K562 (cell line): ENCODE results near the gene ASB11. TPM values are rescaled to one million over a fixed set of nuclear protein-coding genes. Genes with fewer than 3 reads are reported as not detected.

ENCODE experiments used
- ATAC-seq: fragments of 200-7000 bp; cut with Tn5 transposase; 3 replicates; pipeline ENCODE4 v1.9.1; 2020; ENCODE audit warnings: moderate library complexity
- BruUV-seq: library from RNA; stranded (reverse); fragments of 400-500 nt; replicated peaks from 2 replicates; lab custom pipeline; 2021; lab: Mats Ljungman, UMichigan
- CTCF ChIA-PET: fragments of 300-600 bp; formaldehyde crosslinking; extraction: SDS; loops from one replicate; lab custom pipeline; 2021; ENCODE audit warnings: low intra/inter-chr PET ratio; lab: Yijun Ruan, JAX
- POLR2A ChIA-PET: fragments of 300-600, 350-650 bp; sonication (Branson Sonifier 250); formaldehyde crosslinking; extraction: SDS; loops from one replicate; lab custom pipeline; 2021; ENCODE audit warnings: antibody characterized with exemption, inconsistent platforms; lab: Yijun Ruan, JAX
- DNase-seq, 4 experiments: peaks; one replicate each; pipeline versions ENCODE4 v3.0.0 to v3.0.0-alpha.2; 2011 to 2018; ENCODE audit warnings: low spot score in 3 of 4, mixed read lengths in 3 of 4; ENCODE audit errors: extremely low read depth in 1 of 4
- FAIRE-seq: peaks from 2 replicates; lab custom pipeline; 2011; peaks lifted over from hg19 to GRCh38; lab: Jason Lieb, UNC
- H2AFZ ChIP-seq: 2 replicates; pipeline ENCODE4 v1.6.0; 2011; ENCODE audit warnings: low read depth, low read length, control low read depth, inconsistent platforms
- H3K27ac ChIP-seq: fragments of 200-600 bp; 3 replicates; pipeline ENCODE4 v1.8.0; 2011; ENCODE audit warnings: low read depth, mild to moderate bottlenecking, control low read depth, inconsistent platforms, low read length, moderate library complexity, mixed read lengths; ENCODE audit errors: extremely low read depth
- H3K27me3 ChIP-seq, 2 experiments: fragments of 300-600 bp in 1 of 2; 2 replicates in 1 of 2; 3 replicates in 1 of 2; pipeline versions ENCODE4 v1.6.0 to v1.8.0; 2011; ENCODE audit warnings: inconsistent platforms in 2 of 2, low read length in 2 of 2, mild to moderate bottlenecking in 1 of 2, mixed read lengths in 1 of 2, moderate library complexity in 1 of 2; ENCODE audit not compliant: control insufficient read depth in 2 of 2, insufficient read depth in 2 of 2
- H3K36me3 ChIP-seq: fragments of 300-600 bp; 3 replicates; pipeline ENCODE4 v1.8.0; 2011; ENCODE audit warnings: mild to moderate bottlenecking, low read length, inconsistent platforms; ENCODE audit not compliant: control insufficient read depth, insufficient read depth
- H3K4me1 ChIP-seq, 2 experiments: fragments of 200-600 bp in 1 of 2; replicated peaks in 1 of 2; 2 replicates in 1 of 2; 3 replicates in 1 of 2; pipeline versions ENCODE4 v1.5.1 to v1.8.0; 2011; ENCODE audit warnings: inconsistent platforms in 2 of 2, low read length in 2 of 2, mild to moderate bottlenecking in 1 of 2, mixed read lengths in 1 of 2, moderate library complexity in 1 of 2; ENCODE audit not compliant: control insufficient read depth in 2 of 2, insufficient read depth in 2 of 2
- H3K4me2 ChIP-seq: 2 replicates; pipeline ENCODE4 v1.6.1; 2011; ENCODE audit warnings: low read length, control low read depth, inconsistent platforms, mixed read lengths; ENCODE audit not compliant: insufficient read depth
- H3K4me3 ChIP-seq: fragments of 200-600 bp; sonication (generic), shearing (Covaris generic); 2 replicates; pipeline ENCODE4 v1.5.1; 2016; ENCODE audit warnings: control low read depth, inconsistent platforms
- H3K79me2 ChIP-seq: fragments of 200-600 bp; 3 replicates; pipeline ENCODE4 v1.8.0; 2011; ENCODE audit warnings: low read length, inconsistent platforms; ENCODE audit not compliant: control insufficient read depth, insufficient read depth
- H3K9ac ChIP-seq, 2 experiments: 2 replicates each; pipeline versions ENCODE4 v1.6.0 to v1.6.1; 2011; ENCODE audit warnings: low read depth in 2 of 2, low read length in 2 of 2, control low read depth in 1 of 2, inconsistent platforms in 1 of 2, mild to moderate bottlenecking in 1 of 2, mixed read lengths in 1 of 2; ENCODE audit not compliant: insufficient read depth in 1 of 2
- H3K9me1 ChIP-seq: one replicate; pipeline ENCODE4 v1.6.0; 2011; ENCODE audit warnings: inconsistent platforms, mild to moderate bottlenecking, low read length, moderate library complexity; ENCODE audit not compliant: control insufficient read depth, insufficient read depth
- H3K9me3 ChIP-seq: replicated peaks from 2 replicates; pipeline ENCODE4 v1.5.1; 2011; ENCODE audit warnings: low read depth, low read length, inconsistent platforms; ENCODE audit not compliant: control insufficient read depth, insufficient read depth
- H4K20me1 ChIP-seq: replicated peaks from 2 replicates; pipeline ENCODE4 v1.6.1; 2011; ENCODE audit warnings: low read length, inconsistent platforms, mixed read lengths; ENCODE audit not compliant: control insufficient read depth, insufficient read depth
- DLX4 ChIP-seq: fragments of 250-450 bp; sonication (Bioruptor Pico); IDR thresholded peaks from 2 replicates; pipeline ENCODE4 v1.6.1; 2021; ENCODE audit warnings: mild to moderate bottlenecking
- HDAC1 ChIP-seq, 2 experiments: fragments of 450-650 bp; IDR thresholded peaks; 2 replicates each; pipeline ENCODE4 v1.6.1; 2016 to 2017; ENCODE audit warnings: inconsistent platforms in 1 of 2, mild to moderate bottlenecking in 1 of 2, moderate library complexity in 1 of 2
- PKNOX1 ChIP-seq: fragments of 450-650 bp; IDR thresholded peaks from 2 replicates; pipeline ENCODE4 v1.6.1; 2016
- ZFPM2 ChIP-seq: fragments of 250-450 bp; sonication (Bioruptor Pico); IDR thresholded peaks from 2 replicates; pipeline ENCODE4 v1.5.1; 2022; ENCODE audit warnings: mild to moderate bottlenecking
- ZNF134 ChIP-seq: fragments of 250-450 bp; sonication (Bioruptor Pico); conservative IDR thresholded peaks from 2 replicates; pipeline ENCODE4 v1.4.0; 2020
- ZNF239 ChIP-seq: fragments of 250-450 bp; sonication (Bioruptor Pico); IDR thresholded peaks from 2 replicates; pipeline ENCODE4 v1.4.0; 2020; ENCODE audit warnings: mild to moderate bottlenecking
- ZNF280A ChIP-seq: fragments of 450-650 bp; IDR thresholded peaks from 2 replicates; pipeline ENCODE4 v1.6.1; 2018; ENCODE audit warnings: mild to moderate bottlenecking, low read depth; ENCODE audit not compliant: partially characterized antibody
- ZNF592 ChIP-seq: fragments of 450-650 bp; IDR thresholded peaks from 2 replicates; pipeline ENCODE4 v1.6.1; 2017; ENCODE audit warnings: antibody characterized with exemption, mild to moderate bottlenecking
- WGBS: fragments of 100-300 bp; shearing (Covaris generic); methylation state at CpG from one replicate; pipeline ENCODE4 v1.1.6; 2016; ENCODE audit warnings: low coverage, mixed read lengths; ENCODE audit not compliant: insufficient coverage; ENCODE audit errors: missing lambda C conversion rate; 5-methylcytosine and 5-hydroxymethylcytosine counted together
- in situ Hi-C: fragments of 300-500 bp; cut with MboI; formaldehyde crosslinking; loops from 4 replicates; pipeline ENCODE4 v1.15.0; 2018; ENCODE audit warnings: inconsistent platforms, mixed read lengths
- intact Hi-C: fragments of 100-400 bp; cut with micrococcal nuclease; formaldehyde crosslinking; loops from 2 replicates; pipeline ENCODE4 v1.14.2; 2022
- polyA plus RNA-seq, 8 experiments: library from polyadenylated mRNA; depleted of rRNA in 4 of 8; stranded (reverse) in 5 of 8; unstranded in 3 of 8; fragments of >200 nt; fragmentation: Nextera tagmentation in 2 of 8; fragmentation: Illumina TruSeq in 1 of 8; extraction: Ambion mirVana in 2 of 8; extraction: Trizol in 1 of 8; gene quantifications; 2 replicates each; pipeline versions ENCODE4 v1.2.1 to v1.2.3, GENCODE V29; 2011 to 2014; ENCODE audit warnings: inconsistent platforms in 1 of 8, missing spikeins in 1 of 8
- total RNA-seq, 7 experiments: library from RNA; depleted of rRNA in 6 of 7; stranded (reverse); fragments of >200 nt in 6 of 7; fragmentation: Illumina TruSeq in 2 of 7; extraction: Trizol in 2 of 7; gene quantifications; 2 replicates each; pipeline versions ENCODE4 v1.2.1 to v1.2.3, GENCODE V29; 2011 to 2021; ENCODE audit warnings: low replicate concordance in 1 of 7

Gene ASB11
- total and polyA plus RNA-seq, 9 of the 15 experiments (the other 6 are each of a cell fraction or from before 2014, with no cell fraction given) = not detected

GRCh38 chrX:15271757-15272156 lies 43.7 kb downstream of the ASB11 start:
- no peak for FAIRE-seq

More at GRCh38 chrX:15271757-15272156, 43.7 kb downstream of the ASB11 start:
- H3K36me3 ChIP-seq = no peaks in the 10 kb centered on the region
- BruUV-seq = no TSS peak
- H3K9me3 ChIP-seq = no peaks in the 10 kb centered on the region
- WGBS = 33% methylated on average over 1 of the region's 1 CpG
- no peak overlapping the region for H3K4me3 ChIP-seq
- H3K27me3 ChIP-seq = peaks cover 0 to 7% of the 10 kb centered on the region in 2 experiments; a peak in 1 of 5 replicates
- no peak for ATAC-seq
- H3K27ac ChIP-seq = no peak overlapping the region
- intact Hi-C loops = no loop called here
- in situ Hi-C loops = no loop called here
- no peaks in the 10 kb centered on the region for H3K79me2 ChIP-seq
- no peak overlapping the region for H2AFZ ChIP-seq
- no peaks in the 10 kb centered on the region for H4K20me1 ChIP-seq
- no peaks in the 10 kb centered on the region for H3K9me1 ChIP-seq
- no peak for DNase-seq
- no peak overlapping the region for H3K9ac ChIP-seq
- H3K4me2 ChIP-seq = no peak overlapping the region
- peaks cover 0 to 2% of the 10 kb centered on the region in 2 experiments; a peak in 2 of 5 replicates for H3K4me1 ChIP-seq
- TF ChIP-seq ZNF239 (CRISPR knock-in tag) (no peak), ZNF280A (no peak), PKNOX1 (no peak), ZFPM2 (CRISPR knock-in tag) (no peak), ZNF134 (no peak), ZNF592 (no peak), DLX4 (CRISPR knock-in tag) (no peak), HDAC1 (IDR thresholded peaks at IDR 0.05) (no peak)
- ChIA-PET CTCF (no interaction called here), POLR2A (no interaction called here)
